Activated T-helper 2 cell treated with anti-CD3 and anti-CD28 coated beads, Interferon-gamma antibody, Interleukin-2, Interleukin-4, amounts not matched to agents 10 μg/mL and 5 μg/mL and 100 μg/mL, durations not matched to agents 14 hours and 24 hours and 36 hours (primary cell): ENCODE measurements around the gene MRPL43. TPM values are rescaled to one million over a fixed set of nuclear protein-coding genes. Genes with fewer than 3 reads are reported as not detected.
"Not testable (repeated sequence)": the region's sequence is repeated elsewhere in the genome, so short reads cannot be mapped to it uniquely, and the experiment has no call there.

Experiments
- DNase-seq: peaks from one replicate; pipeline ENCODE4 v3.0.0; 2021; ENCODE audit warnings: low spot score
- H3K27ac Mint-ChIP-seq: one replicate; pipeline ENCODE4 v1.8.0; 2021; ENCODE audit warnings: mixed read lengths
- H3K27me3 Mint-ChIP-seq: one replicate; pipeline ENCODE4 v1.8.0; 2021; ENCODE audit warnings: low read depth, mixed read lengths
- H3K36me3 Mint-ChIP-seq: one replicate; pipeline ENCODE4 v1.8.0; 2021; ENCODE audit warnings: low read depth, mixed read lengths
- H3K4me1 Mint-ChIP-seq: one replicate; pipeline ENCODE4 v1.8.0; 2021; ENCODE audit warnings: low read depth, mixed read lengths
- H3K4me3 Mint-ChIP-seq: one replicate; pipeline ENCODE4 v1.8.0; 2021; ENCODE audit warnings: low read depth, mild to moderate bottlenecking, moderate library complexity, mixed read lengths
- H3K9me3 Mint-ChIP-seq: one replicate; pipeline ENCODE4 v1.8.0; 2021; ENCODE audit warnings: mixed read lengths
- intact Hi-C: fragments of 100-400 bp; cut with micrococcal nuclease; formaldehyde crosslinking; loops from one replicate; pipeline ENCODE4 v1.15.1; 2023
- total RNA-seq: library from RNA; stranded (reverse); gene quantifications from 2 replicates; pipeline ENCODE4 v1.2.3, GENCODE V29; 2022

Gene MRPL43
- total RNA-seq, 1 donor from 2014 or later = 62.7 TPM

DNA sequence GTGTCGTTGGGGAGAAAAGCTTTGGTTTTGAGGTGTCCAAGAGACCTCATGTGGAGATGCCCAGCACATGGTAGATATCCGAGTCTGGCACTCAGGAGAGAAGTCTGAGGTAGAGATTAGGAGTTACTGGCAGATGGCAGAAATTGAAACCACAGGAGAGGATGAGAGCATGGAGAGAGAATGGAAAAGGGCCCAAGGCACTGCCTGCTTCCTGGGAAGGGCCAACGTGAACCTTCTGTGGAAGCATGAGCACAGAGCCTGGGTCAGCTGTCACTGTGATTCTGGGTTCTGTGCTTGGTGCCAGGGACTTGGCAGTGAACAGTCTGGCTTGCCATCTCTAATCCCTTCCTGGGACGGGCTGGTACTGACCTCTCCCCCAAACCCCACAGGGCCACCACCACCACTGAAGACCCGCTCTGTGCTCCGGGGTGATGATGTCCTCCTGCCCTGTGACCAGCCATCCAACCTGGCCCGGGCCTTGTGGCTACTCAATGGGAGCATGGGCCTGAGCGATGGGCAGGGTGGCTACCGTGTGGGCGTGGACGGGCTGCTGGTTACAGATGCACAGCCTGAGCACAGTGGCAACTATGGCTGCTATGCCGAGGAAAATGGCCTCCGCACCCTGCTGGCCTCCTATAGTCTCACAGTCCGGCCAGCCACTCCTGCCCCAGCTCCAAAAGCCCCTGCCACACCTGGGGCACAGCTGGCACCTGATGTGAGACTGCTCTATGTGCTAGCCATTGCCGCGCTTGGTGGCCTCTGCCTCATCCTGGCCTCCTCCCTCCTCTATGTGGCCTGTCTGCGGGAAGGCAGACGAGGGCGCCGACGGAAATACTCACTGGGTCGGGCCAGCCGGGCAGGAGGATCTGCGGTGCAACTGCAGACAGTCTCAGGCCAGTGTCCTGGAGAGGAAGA is 4.1 kb downstream of the MRPL43 start:
- no peak for DNase-seq
- H3K27me3 Mint-ChIP-seq = no peaks in the 10 kb centered on the region
- peaks cover 13% of the 10 kb centered on the region for H3K36me3 Mint-ChIP-seq
- peaks cover 10% of the 10 kb centered on the region for H3K4me1 Mint-ChIP-seq
- H3K9me3 Mint-ChIP-seq = no peaks in the 10 kb centered on the region
- no peak overlapping the region for H3K4me3 Mint-ChIP-seq
- no peak overlapping the region for H3K27ac Mint-ChIP-seq
- intact Hi-C loops = no loop called here

DNA sequence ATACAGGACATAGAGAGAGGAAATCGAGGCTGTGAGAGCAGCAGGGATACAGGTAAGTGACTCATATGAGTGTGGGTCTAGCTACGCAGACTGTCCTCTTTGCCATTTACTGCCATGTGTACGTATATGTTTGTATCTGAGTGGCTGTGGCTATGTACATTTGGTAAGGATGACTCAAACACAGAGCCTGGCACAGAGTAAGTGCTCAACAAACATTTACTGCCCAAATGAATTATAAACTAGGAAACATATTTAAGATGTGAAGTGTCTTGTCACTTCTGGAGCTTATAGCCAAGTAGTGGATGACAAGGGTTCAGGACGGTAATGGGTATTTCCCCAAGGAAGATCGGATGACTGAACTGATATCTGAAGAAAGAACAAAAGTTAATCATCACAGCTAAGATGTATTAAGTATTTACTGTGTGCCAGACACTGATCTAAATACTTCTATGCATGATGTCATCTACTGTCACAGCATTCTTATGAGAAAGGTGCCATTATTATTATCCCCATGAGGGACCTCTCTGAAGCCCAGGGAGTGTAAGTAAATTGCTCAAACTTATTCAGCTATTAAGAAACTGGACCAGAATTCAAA is 6.0 kb downstream of the MRPL43 start:
- H3K4me1 Mint-ChIP-seq = peaks cover 5% of the 10 kb centered on the region
- peaks cover 5% of the 10 kb centered on the region for H3K36me3 Mint-ChIP-seq
- no peak overlapping the region for H3K4me3 Mint-ChIP-seq
- H3K27ac Mint-ChIP-seq = no peak overlapping the region
- no peaks in the 10 kb centered on the region for H3K27me3 Mint-ChIP-seq
- intact Hi-C loops = no loop called here
- no peaks in the 10 kb centered on the region for H3K9me3 Mint-ChIP-seq
- no peak for DNase-seq

DNA sequence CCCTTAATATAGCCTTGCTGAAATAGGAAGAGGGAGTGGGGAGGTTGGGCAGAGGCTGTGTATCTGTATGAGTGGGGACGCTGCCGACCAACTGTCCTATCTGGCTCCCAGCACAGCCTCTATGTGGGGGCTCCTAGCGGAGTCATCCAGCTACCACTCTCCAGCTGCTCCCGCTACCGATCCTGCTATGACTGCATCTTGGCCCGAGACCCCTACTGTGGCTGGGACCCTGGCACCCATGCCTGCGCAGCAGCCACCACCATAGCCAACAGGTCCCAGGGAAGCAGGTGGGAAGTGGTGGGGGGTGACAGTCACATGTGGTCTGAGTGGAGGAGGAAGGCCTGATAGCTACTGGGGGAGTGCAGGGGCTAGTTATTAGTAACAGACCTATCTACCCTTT is 6.6 kb downstream of the MRPL43 start:
- H3K9me3 Mint-ChIP-seq = no peaks in the 10 kb centered on the region
- no peak for DNase-seq
- H3K36me3 Mint-ChIP-seq = peaks cover 3% of the 10 kb centered on the region

DNA sequence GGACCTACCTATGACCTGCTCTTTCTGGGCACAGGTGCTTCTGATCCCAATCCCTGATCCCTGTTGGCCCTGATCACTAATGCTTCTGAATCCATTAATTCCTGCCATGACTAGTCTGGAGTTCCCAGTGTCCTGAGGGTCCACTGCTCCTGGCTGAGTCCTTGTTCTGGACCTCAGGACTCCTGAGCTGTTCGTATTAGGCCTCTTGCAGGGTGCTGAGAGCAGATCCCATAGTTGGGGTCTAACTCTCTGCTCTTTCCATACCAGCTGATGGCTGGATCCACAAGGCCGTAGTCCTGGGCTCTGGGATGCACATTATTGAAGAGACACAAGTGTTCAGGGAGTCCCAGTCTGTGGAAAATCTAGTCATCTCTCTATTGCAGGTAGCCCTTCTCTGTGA is 7.0 kb downstream of the MRPL43 start:
- intact Hi-C loops = no loop called here
- Mint-ChIP-seq H3K36me3 (no peaks in the 10 kb centered on the region), H3K27me3 (no peaks in the 10 kb centered on the region), H3K9me3 (no peaks in the 10 kb centered on the region), H3K4me1 (no peaks in the 10 kb centered on the region), H3K4me3 (no peak overlapping the region), H3K27ac (no peak overlapping the region)
- no peak for DNase-seq

More for the DNA sequence above, 6.6 kb downstream of the MRPL43 start:
- intact Hi-C loops = no loop called here
- Mint-ChIP-seq H3K4me3 (no peak overlapping the region), H3K27ac (no peak overlapping the region), H3K27me3 (no peaks in the 10 kb centered on the region), H3K4me1 (peaks cover 4% of the 10 kb centered on the region)

DNA sequence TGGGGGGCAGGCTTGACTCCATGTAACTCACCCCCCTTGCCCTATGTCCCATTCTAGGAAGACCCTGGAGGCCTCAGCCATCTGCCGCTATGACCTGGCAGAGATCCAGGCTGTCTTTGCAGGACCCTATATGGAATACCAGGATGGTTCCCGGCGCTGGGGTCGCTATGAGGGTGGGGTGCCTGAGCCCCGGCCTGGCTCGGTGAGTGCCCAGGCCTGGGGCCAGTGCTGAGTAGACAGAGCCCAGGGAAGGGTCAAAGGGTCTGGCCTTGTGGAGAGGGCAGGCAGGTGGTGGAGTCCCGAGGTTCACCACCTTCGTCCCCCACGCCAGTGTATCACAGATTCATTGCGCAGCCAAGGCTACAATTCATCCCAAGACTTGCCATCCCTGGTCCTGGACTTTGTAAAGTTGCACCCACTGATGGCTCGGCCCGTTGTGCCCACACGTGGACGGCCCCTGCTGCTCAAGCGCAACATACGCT is 7.5 kb downstream of the MRPL43 start:
- no peaks in the 10 kb centered on the region for H3K27me3 Mint-ChIP-seq
- intact Hi-C loops = no loop called here
- no peak overlapping the region for H3K4me3 Mint-ChIP-seq
- H3K9me3 Mint-ChIP-seq = no peaks in the 10 kb centered on the region
- H3K4me1 Mint-ChIP-seq = no peaks in the 10 kb centered on the region
- DNase-seq = no peak
- H3K36me3 Mint-ChIP-seq = no peaks in the 10 kb centered on the region
- H3K27ac Mint-ChIP-seq = no peak overlapping the region

DNA sequence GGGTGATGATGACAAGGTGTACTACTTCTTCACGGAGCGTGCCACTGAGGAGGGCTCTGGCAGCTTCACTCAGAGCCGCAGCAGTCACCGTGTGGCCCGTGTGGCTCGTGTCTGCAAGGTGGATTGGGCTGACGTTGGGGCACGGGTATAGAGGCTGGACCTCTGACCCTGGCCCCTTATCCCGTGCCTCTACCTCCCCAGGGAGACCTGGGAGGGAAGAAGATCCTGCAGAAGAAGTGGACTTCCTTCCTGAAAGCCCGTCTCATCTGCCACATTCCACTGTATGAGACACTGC is 8.4 kb downstream of the MRPL43 start:
- intact Hi-C loops = no loop called here
- H3K4me3 Mint-ChIP-seq = no peak overlapping the region
- no peak for DNase-seq
- no peaks in the 10 kb centered on the region for H3K36me3 Mint-ChIP-seq
- H3K4me1 Mint-ChIP-seq = no peaks in the 10 kb centered on the region
- H3K27ac Mint-ChIP-seq = no peak overlapping the region
- no peaks in the 10 kb centered on the region for H3K9me3 Mint-ChIP-seq
- H3K27me3 Mint-ChIP-seq = no peaks in the 10 kb centered on the region

DNA sequence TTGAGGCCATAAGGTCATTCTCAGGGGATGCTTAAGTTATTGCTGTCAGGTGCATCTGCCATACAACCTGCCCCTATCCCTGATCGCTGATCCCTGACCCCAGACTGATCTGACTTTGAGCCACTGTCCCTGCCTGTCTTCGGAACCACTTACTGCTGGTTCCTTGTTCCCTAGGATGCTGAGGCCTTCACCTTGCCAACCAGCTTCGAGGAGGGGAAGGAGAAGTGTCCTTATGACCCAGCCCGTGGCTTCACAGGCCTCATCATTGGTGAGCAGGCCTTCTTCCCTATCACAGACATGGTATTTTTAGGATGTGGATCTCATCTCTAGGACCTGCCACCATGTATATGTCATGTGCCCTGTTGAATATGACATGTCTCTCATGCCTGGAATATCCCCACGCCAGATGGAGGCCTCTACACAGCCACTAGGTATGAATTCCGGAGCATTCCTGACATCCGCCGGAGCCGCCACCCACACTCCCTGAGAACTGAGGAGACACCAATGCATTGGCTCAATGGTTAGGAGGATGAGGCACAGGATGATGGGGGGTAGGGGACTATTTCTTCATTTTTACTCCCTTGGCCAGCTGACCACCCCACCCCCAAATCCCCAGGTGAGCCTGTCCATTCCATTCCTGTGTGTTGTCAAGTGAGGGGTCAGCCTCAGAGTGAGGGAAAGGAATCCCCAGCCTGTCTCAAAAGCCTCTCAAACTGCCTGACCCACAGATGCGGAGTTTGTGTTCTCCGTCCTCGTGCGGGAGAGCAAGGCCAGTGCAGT is 9.0 kb downstream of the MRPL43 start:
- Mint-ChIP-seq H3K27ac (no peak overlapping the region), H3K9me3 (no peaks in the 10 kb centered on the region), H3K4me3 (no peak overlapping the region), H3K36me3 (no peaks in the 10 kb centered on the region), H3K4me1 (no peaks in the 10 kb centered on the region), H3K27me3 (no peaks in the 10 kb centered on the region)
- no peak for DNase-seq
- intact Hi-C loops = no loop called here

DNA sequence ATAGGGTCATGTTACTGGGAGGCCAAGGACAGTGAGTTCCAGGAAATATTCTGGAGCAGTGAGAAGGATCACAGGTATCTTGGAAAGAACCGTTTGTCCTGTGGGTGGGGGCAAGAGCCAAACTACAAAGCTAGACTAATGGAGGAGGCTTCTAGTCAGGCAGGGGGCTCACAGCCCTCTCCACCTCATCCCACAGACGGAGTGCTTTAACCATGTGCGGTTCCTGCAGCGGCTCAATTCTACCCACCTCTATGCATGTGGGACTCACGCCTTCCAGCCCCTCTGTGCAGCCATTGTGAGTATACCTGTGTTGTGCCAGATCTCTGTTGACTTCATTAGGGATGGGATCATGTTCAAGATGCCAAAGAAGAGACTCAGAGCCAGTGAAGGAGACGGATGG is 9.9 kb downstream of the MRPL43 start:
- H3K36me3 Mint-ChIP-seq = no peaks in the 10 kb centered on the region
- H3K27me3 Mint-ChIP-seq = no peaks in the 10 kb centered on the region
- no peak overlapping the region for H3K4me3 Mint-ChIP-seq
- no peaks in the 10 kb centered on the region for H3K9me3 Mint-ChIP-seq
- intact Hi-C loops = no loop called here
- no peak overlapping the region for H3K27ac Mint-ChIP-seq
- H3K4me1 Mint-ChIP-seq = no peaks in the 10 kb centered on the region
- no peak for DNase-seq

DNA sequence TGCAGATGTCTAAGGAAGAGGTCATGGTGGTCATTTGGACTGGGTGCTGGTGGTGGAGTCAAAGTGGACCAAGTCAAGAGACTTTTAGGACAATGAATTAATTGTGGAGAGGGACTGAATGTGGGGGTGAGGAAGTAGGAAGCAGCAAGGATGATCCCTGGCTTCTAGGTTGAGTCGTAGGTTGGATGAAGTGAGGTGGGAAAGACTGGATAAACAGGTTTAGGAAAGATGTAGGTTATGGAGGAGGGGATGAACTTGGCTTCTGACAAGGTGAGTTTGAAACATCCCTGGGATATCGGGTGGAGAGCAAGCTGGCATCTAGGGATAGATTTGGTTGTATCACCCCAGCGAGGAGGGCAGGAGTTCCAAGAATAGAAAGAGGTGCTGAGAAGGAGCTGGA is 10.4 kb downstream of the MRPL43 start:
- no peak overlapping the region for H3K4me3 Mint-ChIP-seq
- no peaks in the 10 kb centered on the region for H3K9me3 Mint-ChIP-seq
- no peaks in the 10 kb centered on the region for H3K27me3 Mint-ChIP-seq
- intact Hi-C loops = no loop called here
- H3K36me3 Mint-ChIP-seq = no peaks in the 10 kb centered on the region
- no peak overlapping the region for H3K27ac Mint-ChIP-seq
- H3K4me1 Mint-ChIP-seq = no peaks in the 10 kb centered on the region
- DNase-seq = no peak

DNA sequence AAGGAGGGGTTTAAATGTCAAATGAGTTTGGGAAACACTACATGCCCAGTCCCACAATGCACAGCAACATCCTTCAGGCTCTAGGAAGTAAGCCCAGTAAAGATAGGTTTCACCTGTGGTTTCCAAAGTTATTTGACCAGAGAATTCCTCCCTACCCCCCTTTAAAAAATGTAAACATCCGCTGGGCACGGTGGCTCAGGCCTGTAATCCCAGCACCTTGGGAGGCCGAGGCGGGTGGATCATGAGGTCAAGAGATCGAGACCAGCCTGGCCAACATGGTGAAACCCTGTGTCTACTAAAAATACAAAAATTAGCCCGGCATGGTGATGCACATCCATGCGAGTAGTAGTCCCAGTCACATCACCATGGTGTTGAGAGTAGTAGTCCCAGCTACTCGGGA is 11.9 kb downstream of the MRPL43 start:
- H3K27ac Mint-ChIP-seq, H3K36me3 Mint-ChIP-seq, DNase-seq, intact Hi-C loops, H3K9me3 Mint-ChIP-seq, H3K27me3 Mint-ChIP-seq, H3K4me1 Mint-ChIP-seq, H3K4me3 Mint-ChIP-seq: not testable (repeated sequence)

DNA sequence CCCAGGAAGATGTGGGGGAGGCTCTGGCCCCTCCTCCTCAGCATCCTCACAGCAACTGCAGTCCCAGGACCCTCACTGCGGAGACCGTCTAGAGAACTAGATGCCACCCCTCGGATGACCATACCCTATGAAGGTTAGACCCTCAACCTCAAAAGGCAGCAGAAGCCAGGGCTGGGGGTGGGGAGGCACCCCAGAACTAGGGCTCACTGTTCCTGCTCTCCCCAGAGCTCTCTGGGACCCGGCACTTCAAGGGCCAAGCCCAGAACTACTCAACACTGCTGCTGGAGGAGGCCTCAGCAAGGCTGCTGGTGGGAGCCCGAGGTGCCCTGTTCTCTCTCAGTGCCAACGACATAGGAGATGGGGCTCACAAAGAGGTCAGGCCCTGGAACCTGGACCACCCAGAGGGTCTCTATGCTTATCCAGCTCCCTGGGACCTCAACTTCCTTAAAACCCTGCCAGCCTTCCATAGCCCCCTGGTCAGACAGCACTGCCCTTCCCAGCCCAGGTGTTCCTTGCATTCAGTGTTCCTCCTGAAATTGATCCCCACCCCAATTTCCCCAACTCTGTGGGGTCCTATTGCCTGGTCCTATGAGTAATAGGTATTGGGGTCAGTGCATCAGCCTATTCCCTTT is 14.3 kb downstream of the MRPL43 start:
- intact Hi-C loops = no loop called here
- no peaks in the 10 kb centered on the region for H3K36me3 Mint-ChIP-seq
- H3K27me3 Mint-ChIP-seq = no peaks in the 10 kb centered on the region
- no peak for DNase-seq
- no peaks in the 10 kb centered on the region for H3K9me3 Mint-ChIP-seq
- H3K4me1 Mint-ChIP-seq = peaks cover 2% of the 10 kb centered on the region
- no peak overlapping the region for H3K27ac Mint-ChIP-seq
- no peak overlapping the region for H3K4me3 Mint-ChIP-seq

DNA sequence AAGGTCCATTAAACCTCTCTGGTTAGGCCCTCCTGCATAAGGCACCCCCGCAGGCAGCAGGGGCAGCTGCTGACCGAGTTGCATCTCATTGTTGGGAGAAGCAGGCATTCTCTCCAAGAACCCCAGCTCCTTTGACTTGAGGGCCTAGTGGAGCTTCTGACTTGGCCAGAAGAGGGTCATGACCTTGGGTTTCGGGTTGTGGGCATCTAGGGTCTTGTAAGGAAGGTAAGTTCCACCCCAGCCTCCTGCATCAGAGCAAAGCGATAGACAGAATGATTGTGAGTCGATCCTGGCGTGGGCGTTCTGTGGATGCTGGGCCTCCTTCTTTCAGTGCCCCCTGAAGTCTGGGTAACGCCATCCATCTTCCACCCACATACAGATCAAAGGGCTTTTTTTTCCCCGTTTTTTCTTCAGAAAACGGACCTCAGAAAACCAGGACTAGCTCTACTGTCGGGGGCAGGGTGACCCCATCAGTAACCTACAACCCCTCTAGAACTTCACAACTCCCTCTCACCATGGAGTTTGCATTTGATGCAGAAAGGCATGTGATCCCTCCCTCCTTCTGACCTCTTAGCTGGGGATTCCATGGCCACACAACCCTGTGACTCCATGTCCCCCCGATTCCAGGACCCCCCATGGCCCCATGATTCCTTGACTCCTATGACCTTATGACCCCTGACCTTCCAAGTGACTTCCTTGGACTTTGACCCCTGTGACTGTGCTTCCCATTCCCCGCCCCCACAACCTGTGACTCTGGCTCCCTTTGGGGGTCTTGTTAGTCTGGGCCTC is 15.0 kb downstream of the MRPL43 start:
- intact Hi-C loops = no loop called here
- H3K4me1 Mint-ChIP-seq = peaks cover 2% of the 10 kb centered on the region
- H3K36me3 Mint-ChIP-seq = no peaks in the 10 kb centered on the region
- H3K9me3 Mint-ChIP-seq = no peaks in the 10 kb centered on the region
- no peak for DNase-seq
- H3K27me3 Mint-ChIP-seq = no peaks in the 10 kb centered on the region
- no peak overlapping the region for H3K4me3 Mint-ChIP-seq
- no peak overlapping the region for H3K27ac Mint-ChIP-seq
